ENCODE results near the gene CPAMD8. TPM values are rescaled to one million over a fixed set of nuclear protein-coding genes. Genes with fewer than 3 reads are reported as not detected.
"Not testable (repeated sequence)": the region's sequence is repeated elsewhere in the genome, so short reads cannot be mapped to it uniquely, and the experiment has no call there.

CPAMD8 gene
- total and polyA plus RNA-seq, 9 donors = 2.4 to 13.0 (median 7.9) TPM

GRCh38 chr19:16877581-16877980 is 149.0 kb downstream of the CPAMD8 start:
- H3K27me3 ChIP-seq = no peaks in the 10 kb centered on the region
- 87 to 93% (median 91%) methylated on average over 11 of the region's 11 CpGs for WGBS, 3 donors
- DNase-seq = no peak
- no peak overlapping the region for H3K27ac ChIP-seq
- H3K36me3 ChIP-seq = no peaks in the 10 kb centered on the region
- H3K9me3 ChIP-seq = no peaks in the 10 kb centered on the region
- intact Hi-C loops (cut with DNase I) = no loop called here
- no peaks in the 10 kb centered on the region for H3K4me1 ChIP-seq (ENCODE audit: insufficient read depth)
- no peak overlapping the region for H3K4me3 ChIP-seq
- TF ChIP-seq EP300 (IDR thresholded peaks at IDR 0.05) (no peak), POLR2A (IDR thresholded peaks at IDR 0.05) (no peak), CTCF (IDR thresholded peaks at IDR 0.05) (no peak)

- intact Hi-C loops (cut with DNase I) = no loop called here
- WGBS, 3 donors = 75 to 83% (median 75%) methylated on average over 12 of the region's 12 CpGs
- no peaks in the 10 kb centered on the region for H3K4me1 ChIP-seq (ENCODE audit: insufficient read depth)
- no peaks in the 10 kb centered on the region for H3K36me3 ChIP-seq
- TF ChIP-seq EP300 (IDR thresholded peaks at IDR 0.05) = no peak
- TF ChIP-seq POLR2A (IDR thresholded peaks at IDR 0.05) = no peak
- no peak for TF ChIP-seq CTCF (IDR thresholded peaks at IDR 0.05)
- H3K4me3 ChIP-seq = no peak overlapping the region
- H3K27ac ChIP-seq = no peak overlapping the region
- no peak for DNase-seq
- H3K27me3 ChIP-seq = no peaks in the 10 kb centered on the region
- H3K9me3 ChIP-seq = no peaks in the 10 kb centered on the region
Observed at GRCh38 chr19:16876904-16877361, 149.7 kb downstream of the CPAMD8 start.

GRCh38 chr19:16875584-16876555 is 150.7 kb downstream of the CPAMD8 start:
- H3K4me1 ChIP-seq (ENCODE audit: insufficient read depth) = no peaks in the 10 kb centered on the region
- TF ChIP-seq POLR2A (IDR thresholded peaks at IDR 0.05) (no peak), CTCF (IDR thresholded peaks at IDR 0.05) (no peak), EP300 (IDR thresholded peaks at IDR 0.05) (no peak)
- H3K36me3 ChIP-seq = no peaks in the 10 kb centered on the region
- H3K9me3 ChIP-seq = no peaks in the 10 kb centered on the region
- intact Hi-C loops (cut with DNase I) = no loop called here
- H3K4me3 ChIP-seq = no peak overlapping the region
- no peaks in the 10 kb centered on the region for H3K27me3 ChIP-seq
- no peak overlapping the region for H3K27ac ChIP-seq
- WGBS, 3 donors = 92 to 94% (median 92%) methylated on average over 37 to 39 of the region's 39 CpGs
- no peak for DNase-seq

GRCh38 chr19:16874978-16875299 is 151.7 kb downstream of the CPAMD8 start:
- H3K27ac ChIP-seq; H3K36me3 ChIP-seq; H3K4me1 ChIP-seq (ENCODE audit: insufficient read depth); H3K9me3 ChIP-seq; H3K27me3 ChIP-seq; H3K4me3 ChIP-seq; intact Hi-C loops (cut with DNase I); DNase-seq: not testable (repeated sequence)

Measured in ovary (tissue), 9 donors.